Measurements from ENCODE around the gene GMEB1. TPM values are rescaled to one million over a fixed set of nuclear protein-coding genes. Genes with fewer than 3 reads are reported as not detected.

GMEB1 gene
- total RNA-seq, 1 experiment from 2014 or later = 5.2 TPM

GRCh38 chr1:28756846-28757245 lies 88.3 kb downstream of the GMEB1 start:
- TF ChIP-seq CTCF (conservative IDR thresholded peaks at IDR 0.05; ENCODE audit: low read depth, low read length) (peak; percentile 56), EZH2phosphoT487 (IDR thresholded peaks at IDR 0.05; ENCODE audit: borderline replicate concordance, low read length) (no peak)
- BruUV-seq (replicated peaks) = no TSS peak

DNA sequence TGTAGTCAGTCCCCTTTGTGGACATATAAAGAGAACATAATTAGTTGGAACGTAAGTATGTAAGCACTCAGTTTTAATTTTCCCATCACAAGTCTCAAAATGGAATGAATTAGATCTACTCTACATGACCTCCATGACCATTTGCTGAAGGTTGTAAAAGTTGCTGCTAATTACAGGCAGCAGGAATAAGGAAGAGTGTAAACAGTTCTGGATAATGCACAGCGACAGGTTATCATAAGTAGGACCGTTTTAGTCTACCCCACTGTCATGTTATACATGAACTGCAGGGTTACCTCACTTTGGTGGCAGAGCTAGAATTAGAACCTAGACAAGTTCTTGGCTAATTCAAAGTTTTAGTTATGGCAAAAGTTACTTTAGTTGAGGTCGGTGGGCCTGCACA lies 89.8 kb downstream of the GMEB1 start:
- TF ChIP-seq EZH2phosphoT487 (IDR thresholded peaks at IDR 0.05; ENCODE audit: borderline replicate concordance, low read length) (no peak), CTCF (conservative IDR thresholded peaks at IDR 0.05; ENCODE audit: low read depth, low read length) (no peak), EZH2 (IDR thresholded peaks at IDR 0.05; ENCODE audit: low read length, unreplicated experiment) (no peak)
- ChIA-PET CTCF (no interaction called here), POLR2A (ENCODE audit: unreplicated experiment) (no interaction called here)
- peaks cover 36% of the 10 kb centered on the region for H3K36me3 ChIP-seq (ENCODE audit: low read depth, low read length)
- ATAC-seq = no peak
- no peaks in the 10 kb centered on the region for H3K9me3 ChIP-seq (ENCODE audit: low read length)
- H3F3A ChIP-seq (ENCODE audit: low read length, unreplicated experiment) = no peaks in the 10 kb centered on the region
- peaks cover 78% of the 10 kb centered on the region for H4K20me1 ChIP-seq (ENCODE audit: low read length)
- BruUV-seq (replicated peaks) = no TSS peak
- no peaks in the 10 kb centered on the region for H3K9me2 ChIP-seq (replicated peaks; ENCODE audit: low read length)
- peaks cover 100% of the 10 kb centered on the region for H3K79me2 ChIP-seq (ENCODE audit: low read length)
- H3K4me2 ChIP-seq (ENCODE audit: low read length) = no peak overlapping the region
- H3K4me1 ChIP-seq (ENCODE audit: insufficient read depth, low read length) = no peaks in the 10 kb centered on the region
- no peak overlapping the region for H3K9ac ChIP-seq (ENCODE audit: low read length)
- no peak overlapping the region for H2AFZ ChIP-seq (ENCODE audit: low read length)
- no peak for DNase-seq
- H3K27me3 ChIP-seq (ENCODE audit: low read length) = no peaks in the 10 kb centered on the region
- no peak overlapping the region for H3K4me3 ChIP-seq (ENCODE audit: low read length)
- H3K27ac ChIP-seq (ENCODE audit: low read length) = no peak overlapping the region
- intact Hi-C loops (cut with micrococcal nuclease) = no loop called here

More at GRCh38 chr1:28756846-28757245, 88.3 kb downstream of the GMEB1 start:
- Histone ChIP-seq H3K4me2 (ENCODE audit: low read length) (no peak overlapping the region), H3K27me3 (ENCODE audit: low read length) (no peaks in the 10 kb centered on the region), H3K9me2 (replicated peaks; ENCODE audit: low read length) (no peaks in the 10 kb centered on the region), H2AFZ (ENCODE audit: low read length) (no peak overlapping the region), H3F3A (ENCODE audit: low read length, unreplicated experiment) (no peaks in the 10 kb centered on the region), H4K20me1 (ENCODE audit: low read length) (peaks cover 87% of the 10 kb centered on the region), H3K4me1 (ENCODE audit: insufficient read depth, low read length) (peaks cover 3% of the 10 kb centered on the region; the same call in 1 of the 2 replicates), H3K79me2 (ENCODE audit: low read length) (peaks cover 100% of the 10 kb centered on the region), H3K36me3 (ENCODE audit: low read depth, low read length) (peaks cover 39% of the 10 kb centered on the region), H3K4me3 (ENCODE audit: low read length) (no peak overlapping the region), H3K9me3 (ENCODE audit: low read length) (no peaks in the 10 kb centered on the region), H3K27ac (ENCODE audit: low read length) (no peak overlapping the region), H3K9ac (ENCODE audit: low read length) (no peak overlapping the region)
- ChIA-PET CTCF (interaction anchor here (0.6 to 0.9 kb wide), 2 partner anchors 20 to 281 kb away, joined by 4 to 29 read pairs; partner anchors contain the start of gene YTHDF2), POLR2A (ENCODE audit: unreplicated experiment) (no interaction called here)
- DNase-seq (peak; percentile 15), ATAC-seq (peak; percentile 67)
- intact Hi-C loops (cut with micrococcal nuclease) = no loop called here

DNA sequence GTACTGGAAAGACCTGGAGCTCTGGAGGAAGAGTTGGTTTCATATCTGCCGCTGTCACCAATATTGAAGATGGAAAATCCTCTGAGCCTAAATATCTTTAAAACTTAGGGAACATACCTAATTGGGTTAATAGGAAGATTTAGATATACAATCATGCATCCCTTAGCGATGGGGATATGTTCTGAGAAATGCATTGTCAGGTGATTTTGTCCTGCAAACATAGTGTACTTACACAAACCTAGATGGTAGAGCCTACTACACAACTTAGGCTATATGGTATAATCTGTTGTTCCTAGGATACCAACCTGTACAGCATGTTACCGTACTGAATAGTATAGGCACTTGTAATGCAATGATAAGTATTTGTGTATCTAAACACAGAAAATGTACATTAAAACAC lies 90.7 kb downstream of the GMEB1 start:
- H3K9me2 ChIP-seq (replicated peaks; ENCODE audit: low read length) = no peaks in the 10 kb centered on the region
- ChIA-PET POLR2A (ENCODE audit: unreplicated experiment) (no interaction called here), CTCF (no interaction called here)
- H3K4me2 ChIP-seq (ENCODE audit: low read length) = no peak overlapping the region
- H3K4me3 ChIP-seq (ENCODE audit: low read length) = no peak overlapping the region
- peaks cover 35% of the 10 kb centered on the region for H3K36me3 ChIP-seq (ENCODE audit: low read depth, low read length)
- no peak overlapping the region for H3K9ac ChIP-seq (ENCODE audit: low read length)
- H4K20me1 ChIP-seq (ENCODE audit: low read length) = peaks cover 69% of the 10 kb centered on the region
- H3K9me3 ChIP-seq (ENCODE audit: low read length) = no peaks in the 10 kb centered on the region
- H3K27ac ChIP-seq (ENCODE audit: low read length) = no peak overlapping the region
- DNase-seq (no peak), ATAC-seq (no peak)
- H3K27me3 ChIP-seq (ENCODE audit: low read length) = no peaks in the 10 kb centered on the region
- H3K4me1 ChIP-seq (ENCODE audit: insufficient read depth, low read length) = no peaks in the 10 kb centered on the region
- no peak for TF ChIP-seq EZH2 (IDR thresholded peaks at IDR 0.05; ENCODE audit: low read length, unreplicated experiment)
- TF ChIP-seq CTCF (conservative IDR thresholded peaks at IDR 0.05; ENCODE audit: low read depth, low read length) = no peak
- no peak for TF ChIP-seq EZH2phosphoT487 (IDR thresholded peaks at IDR 0.05; ENCODE audit: borderline replicate concordance, low read length)
- intact Hi-C loops (cut with micrococcal nuclease) = no loop called here
- H3K79me2 ChIP-seq (ENCODE audit: low read length) = peaks cover 96% of the 10 kb centered on the region
- no TSS peak for BruUV-seq (replicated peaks)
- H2AFZ ChIP-seq (ENCODE audit: low read length) = no peak overlapping the region
- no peaks in the 10 kb centered on the region for H3F3A ChIP-seq (ENCODE audit: low read length, unreplicated experiment)
